Vagina (tissue), 2 donors: ENCODE data around the gene GDNF.

Source experiments
- POLR2A ChIP-seq, 2 donors: fragments of 450-650 bp; IDR thresholded peaks; one replicate each; pipeline ENCODE4 v1.6.1; 2017; ENCODE audit warnings: antibody characterized with exemption in 2 of 2, mild to moderate bottlenecking in 2 of 2, moderate library complexity in 2 of 2
- POLR2AphosphoS5 ChIP-seq, 2 donors: sonication (generic); formaldehyde crosslinking; IDR thresholded peaks; one replicate each; pipeline ENCODE4 v1.9.0; 2017; ENCODE audit warnings: antibody characterized with exemption in 2 of 2, mild to moderate bottlenecking in 2 of 2, low read depth in 1 of 2; ENCODE audit not compliant: insufficient read depth in 1 of 2
- TF ChIP-seq, protein P1 (sequence below), 3 experiments: fragments of 450-650 bp in 2 of 3; fragments of 200-600 bp in 1 of 3; sonication (generic) in 1 of 3; IDR thresholded peaks; one replicate each; pipeline ENCODE4 v1.5.1; 2017 to 2019; ENCODE audit warnings: antibody characterized with exemption in 3 of 3, mild to moderate bottlenecking in 2 of 3, moderate library complexity in 2 of 3

DNA sequence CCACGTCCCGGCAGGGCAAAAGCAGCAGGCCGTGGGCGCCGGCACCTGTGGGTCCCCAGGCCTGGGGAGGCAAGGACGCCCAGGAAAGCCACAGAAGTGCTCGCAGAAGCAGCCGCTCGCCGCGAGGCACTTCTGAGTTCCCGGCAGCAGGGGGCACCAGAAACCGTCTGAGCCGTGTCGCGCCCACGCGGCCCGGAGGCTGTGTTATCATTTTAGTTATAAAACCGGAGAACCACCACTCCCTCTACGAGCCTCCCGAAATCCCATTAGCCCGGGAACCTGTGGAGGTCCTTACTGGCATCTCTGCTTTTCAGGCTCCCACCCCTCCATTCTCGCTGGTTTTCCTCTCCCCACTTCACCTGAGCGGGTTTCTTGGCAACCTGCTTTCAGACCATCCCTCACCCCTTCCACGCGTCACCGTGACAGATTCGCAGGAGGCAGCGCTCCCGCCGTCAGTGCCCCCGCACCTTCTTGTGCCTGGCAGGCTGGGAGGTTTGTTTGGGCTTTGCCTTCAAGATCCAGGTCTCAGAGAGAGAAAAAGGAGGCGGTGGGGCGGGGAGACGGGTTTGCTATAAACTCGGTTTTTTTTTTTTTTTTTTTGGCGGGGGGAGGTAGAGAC is 2.3 kb downstream of the GDNF start:
- TF ChIP-seq, protein P1, sequence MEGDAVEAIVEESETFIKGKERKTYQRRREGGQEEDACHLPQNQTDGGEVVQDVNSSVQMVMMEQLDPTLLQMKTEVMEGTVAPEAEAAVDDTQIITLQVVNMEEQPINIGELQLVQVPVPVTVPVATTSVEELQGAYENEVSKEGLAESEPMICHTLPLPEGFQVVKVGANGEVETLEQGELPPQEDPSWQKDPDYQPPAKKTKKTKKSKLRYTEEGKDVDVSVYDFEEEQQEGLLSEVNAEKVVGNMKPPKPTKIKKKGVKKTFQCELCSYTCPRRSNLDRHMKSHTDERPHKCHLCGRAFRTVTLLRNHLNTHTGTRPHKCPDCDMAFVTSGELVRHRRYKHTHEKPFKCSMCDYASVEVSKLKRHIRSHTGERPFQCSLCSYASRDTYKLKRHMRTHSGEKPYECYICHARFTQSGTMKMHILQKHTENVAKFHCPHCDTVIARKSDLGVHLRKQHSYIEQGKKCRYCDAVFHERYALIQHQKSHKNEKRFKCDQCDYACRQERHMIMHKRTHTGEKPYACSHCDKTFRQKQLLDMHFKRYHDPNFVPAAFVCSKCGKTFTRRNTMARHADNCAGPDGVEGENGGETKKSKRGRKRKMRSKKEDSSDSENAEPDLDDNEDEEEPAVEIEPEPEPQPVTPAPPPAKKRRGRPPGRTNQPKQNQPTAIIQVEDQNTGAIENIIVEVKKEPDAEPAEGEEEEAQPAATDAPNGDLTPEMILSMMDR (IDR thresholded peaks at IDR 0.05): peak in 2 of 3 experiments; percentile 68 to 75
- no peak for TF ChIP-seq POLR2A (IDR thresholded peaks at IDR 0.05)
- TF ChIP-seq POLR2AphosphoS5 (IDR thresholded peaks at IDR 0.05; ENCODE audit: insufficient read depth in 1 of 2, low read depth in 1 of 2): no peak
